ENCODE results near the gene TBCE.
"Not testable (repeated sequence)": the region's sequence is repeated elsewhere in the genome, so short reads cannot be mapped to it uniquely, and the experiment has no call there.

Gene TBCE

DNA sequence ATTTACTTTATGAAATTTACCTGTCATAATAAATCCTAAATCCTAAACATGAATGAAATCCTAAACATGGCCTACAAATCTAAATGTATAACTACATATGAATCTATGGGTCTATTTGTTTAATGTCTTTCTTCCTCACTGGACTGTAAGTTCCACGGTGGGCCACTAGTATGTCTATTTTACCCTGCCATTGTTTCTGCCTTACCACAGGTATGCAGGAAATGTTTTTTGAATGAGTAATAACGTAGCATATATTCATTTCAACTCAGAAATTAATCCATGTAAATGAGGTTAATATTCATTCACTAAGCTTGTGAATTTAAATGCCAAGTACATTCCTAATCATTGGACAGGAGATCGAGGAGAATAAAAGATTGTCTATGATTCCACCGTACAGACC, 101.7 kb downstream of the TBCE start:
- Histone ChIP-seq H3K4me1 (ENCODE audit: low read length) (no peaks in the 10 kb centered on the region), H2AFZ (ENCODE audit: low read length) (no peak overlapping the region), H3K27me3 (replicated peaks; ENCODE audit: insufficient read depth, low read length) (no peaks in the 10 kb centered on the region), H3K27ac (ENCODE audit: low read length) (no peak overlapping the region), H3K79me2 (ENCODE audit: low read length) (no peaks in the 10 kb centered on the region), H3K9ac (ENCODE audit: low read length) (no peak overlapping the region), H3K36me3 (replicated peaks; ENCODE audit: insufficient read depth, low read length) (0 out of 2 replicates have a peak, but pooled peaks cover 2% of the 10 kb centered on the region), H3K9me2 (replicated peaks; ENCODE audit: insufficient read depth, low read length) (no peaks in the 10 kb centered on the region), H4K20me1 (ENCODE audit: insufficient read depth, low read length) (no peaks in the 10 kb centered on the region), H3K4me2 (ENCODE audit: low read depth, low read length) (no peak overlapping the region), H3K9me3 (replicated peaks; ENCODE audit: insufficient read depth, low read length) (no peaks in the 10 kb centered on the region), H3K4me3 (ENCODE audit: low read length) (no peak overlapping the region), H3F3A (ENCODE audit: insufficient read depth, low read length) (no peaks in the 10 kb centered on the region)
- no peak for DNase-seq
- TF ChIP-seq EZH2phosphoT487 (IDR thresholded peaks at IDR 0.05; ENCODE audit: low read length), result no peak
- TF ChIP-seq CTCF (IDR thresholded peaks at IDR 0.05; ENCODE audit: low read length), result no peak
- no peak for TF ChIP-seq EZH2 (optimal IDR thresholded peaks at IDR 0.05; ENCODE audit: low read depth, low read length)

DNA sequence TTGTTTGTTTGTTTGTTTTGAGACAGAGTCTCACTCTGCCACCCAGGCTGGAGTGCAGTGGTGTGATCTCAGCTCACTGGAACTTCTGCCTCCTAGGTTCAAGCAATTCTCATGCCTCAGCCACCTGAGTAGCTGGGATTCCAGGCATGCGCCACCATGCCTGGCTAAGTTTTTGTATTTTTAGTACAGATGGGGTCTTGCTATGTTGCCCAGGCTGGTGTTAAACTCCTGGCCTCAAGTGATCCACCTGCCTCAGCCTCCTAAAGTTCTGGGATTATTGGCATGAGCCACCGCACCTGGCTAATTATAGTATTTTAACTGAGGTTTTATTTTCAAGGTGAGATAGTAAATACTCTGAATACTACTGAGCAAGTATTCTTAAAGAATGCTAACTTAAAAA, 102.7 kb downstream of the TBCE start:
- H3K4me3 ChIP-seq (ENCODE audit: low read length); H3K9me2 ChIP-seq (replicated peaks; ENCODE audit: insufficient read depth, low read length); H4K20me1 ChIP-seq (ENCODE audit: insufficient read depth, low read length); H3K4me2 ChIP-seq (ENCODE audit: low read depth, low read length); H3K79me2 ChIP-seq (ENCODE audit: low read length); H3K36me3 ChIP-seq (replicated peaks; ENCODE audit: insufficient read depth, low read length); H3F3A ChIP-seq (ENCODE audit: insufficient read depth, low read length); H3K9ac ChIP-seq (ENCODE audit: low read length); H3K27ac ChIP-seq (ENCODE audit: low read length); H2AFZ ChIP-seq (ENCODE audit: low read length); H3K4me1 ChIP-seq (ENCODE audit: low read length); H3K27me3 ChIP-seq (replicated peaks; ENCODE audit: insufficient read depth, low read length); H3K9me3 ChIP-seq (replicated peaks; ENCODE audit: insufficient read depth, low read length); DNase-seq: not testable (repeated sequence)

GRCh38 chr1:235470741-235471439, 103.7 kb downstream of the TBCE start:
- no peak for DNase-seq
- Histone ChIP-seq H3K27ac (ENCODE audit: low read length) (no peak overlapping the region), H2AFZ (ENCODE audit: low read length) (no peak overlapping the region), H3K4me3 (ENCODE audit: low read length) (no peak overlapping the region), H3K36me3 (replicated peaks; ENCODE audit: insufficient read depth, low read length) (0 out of 2 replicates have a peak, but pooled peaks cover 2% of the 10 kb centered on the region), H3K9me3 (replicated peaks; ENCODE audit: insufficient read depth, low read length) (no peaks in the 10 kb centered on the region), H3K79me2 (ENCODE audit: low read length) (no peaks in the 10 kb centered on the region), H3F3A (ENCODE audit: insufficient read depth, low read length) (no peaks in the 10 kb centered on the region), H3K9ac (ENCODE audit: low read length) (no peak overlapping the region), H3K27me3 (replicated peaks; ENCODE audit: insufficient read depth, low read length) (no peaks in the 10 kb centered on the region), H3K9me2 (replicated peaks; ENCODE audit: insufficient read depth, low read length) (no peaks in the 10 kb centered on the region), H4K20me1 (ENCODE audit: insufficient read depth, low read length) (no peaks in the 10 kb centered on the region), H3K4me1 (ENCODE audit: low read length) (no peaks in the 10 kb centered on the region), H3K4me2 (ENCODE audit: low read depth, low read length) (no peak overlapping the region)
- TF ChIP-seq EZH2 (optimal IDR thresholded peaks at IDR 0.05; ENCODE audit: low read depth, low read length) (no peak), CTCF (IDR thresholded peaks at IDR 0.05; ENCODE audit: low read length) (no peak), EZH2phosphoT487 (IDR thresholded peaks at IDR 0.05; ENCODE audit: low read length) (no peak)

DNA sequence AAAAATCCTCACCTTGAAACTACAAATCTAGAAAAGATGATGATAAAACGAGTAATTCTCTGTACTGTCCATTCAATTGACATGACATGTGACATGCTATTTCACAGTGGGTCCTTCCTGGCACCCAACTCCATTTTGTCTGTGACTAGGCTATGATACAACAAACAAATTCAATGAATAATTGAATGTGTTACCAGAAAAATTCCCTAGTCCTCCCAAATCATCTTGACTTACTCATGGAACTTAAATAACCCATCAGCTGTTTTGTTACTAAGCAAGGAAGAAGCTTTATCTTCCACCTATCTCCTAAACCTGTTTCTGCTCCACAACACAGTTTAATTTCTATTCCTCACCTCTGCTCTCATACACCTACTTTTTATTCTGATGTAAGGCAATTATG, 106.6 kb downstream of the TBCE start:
- H3K79me2 ChIP-seq (ENCODE audit: low read length), result no peaks in the 10 kb centered on the region
- H3K27me3 ChIP-seq (replicated peaks; ENCODE audit: insufficient read depth, low read length), result no peaks in the 10 kb centered on the region
- H3K4me2 ChIP-seq (ENCODE audit: low read depth, low read length), result no peak overlapping the region
- TF ChIP-seq EZH2 (optimal IDR thresholded peaks at IDR 0.05; ENCODE audit: low read depth, low read length) (no peak), CTCF (IDR thresholded peaks at IDR 0.05; ENCODE audit: low read length) (no peak), EZH2phosphoT487 (IDR thresholded peaks at IDR 0.05; ENCODE audit: low read length) (no peak)
- 0 out of 2 replicates have a peak, but pooled peaks cover 2% of the 10 kb centered on the region for H3K36me3 ChIP-seq (replicated peaks; ENCODE audit: insufficient read depth, low read length)
- no peak overlapping the region for H3K4me3 ChIP-seq (ENCODE audit: low read length)
- no peaks in the 10 kb centered on the region for H3K9me3 ChIP-seq (replicated peaks; ENCODE audit: insufficient read depth, low read length)
- no peaks in the 10 kb centered on the region for H3K4me1 ChIP-seq (ENCODE audit: low read length)
- no peaks in the 10 kb centered on the region for H4K20me1 ChIP-seq (ENCODE audit: insufficient read depth, low read length)
- H3K9ac ChIP-seq (ENCODE audit: low read length), result no peak overlapping the region
- no peaks in the 10 kb centered on the region for H3F3A ChIP-seq (ENCODE audit: insufficient read depth, low read length)
- H2AFZ ChIP-seq (ENCODE audit: low read length), result no peak overlapping the region
- no peak for DNase-seq
- no peak overlapping the region for H3K27ac ChIP-seq (ENCODE audit: low read length)
- no peaks in the 10 kb centered on the region for H3K9me2 ChIP-seq (replicated peaks; ENCODE audit: insufficient read depth, low read length)
